HG03469 (cell line): ENCODE measurements around the gene THBS1.

Experiments
- ATAC-seq: cut with Tn5 transposase; IDR thresholded peaks from one replicate; pipeline ENCODE4 v1.9.1; 2021; ENCODE audit warnings: mild to moderate bottlenecking, moderate library complexity, moderate number of reproducible peaks; ENCODE audit not compliant: unreplicated experiment

Gene THBS1

DNA sequence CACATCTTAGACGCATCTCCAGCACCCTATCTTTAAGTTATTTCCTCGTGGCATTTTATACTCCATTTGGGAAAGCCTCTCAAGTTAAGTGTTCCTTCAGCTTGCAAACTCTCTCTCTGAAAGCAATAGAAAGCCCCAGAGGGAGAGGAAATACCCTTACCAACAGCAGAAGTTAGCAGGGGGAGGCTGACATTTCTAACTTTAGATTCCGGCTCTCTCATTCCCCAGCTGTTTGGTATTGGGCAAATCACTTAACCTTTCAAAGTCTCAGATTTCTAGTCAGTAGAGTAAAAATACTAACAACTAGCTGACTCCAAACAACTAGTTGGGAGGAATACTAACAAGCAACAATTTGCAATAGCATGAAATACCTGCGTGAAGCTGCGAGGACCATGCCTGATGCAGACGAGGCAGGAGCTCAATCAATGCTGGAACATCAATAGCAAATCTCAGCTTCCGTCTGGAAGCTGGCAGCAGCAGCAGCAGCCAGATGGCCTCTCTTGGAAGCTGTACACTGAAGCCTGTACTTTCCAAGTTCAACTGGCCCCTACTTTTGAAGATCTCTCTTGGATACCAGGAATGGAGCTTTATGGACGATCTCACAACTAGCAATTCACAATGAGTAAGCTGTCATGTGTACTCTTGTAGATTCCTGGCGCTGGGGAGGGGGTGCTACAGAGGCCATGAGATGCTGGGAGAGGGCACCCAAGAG, 47.8 kb downstream of the THBS1 start:
- no peak for ATAC-seq

DNA sequence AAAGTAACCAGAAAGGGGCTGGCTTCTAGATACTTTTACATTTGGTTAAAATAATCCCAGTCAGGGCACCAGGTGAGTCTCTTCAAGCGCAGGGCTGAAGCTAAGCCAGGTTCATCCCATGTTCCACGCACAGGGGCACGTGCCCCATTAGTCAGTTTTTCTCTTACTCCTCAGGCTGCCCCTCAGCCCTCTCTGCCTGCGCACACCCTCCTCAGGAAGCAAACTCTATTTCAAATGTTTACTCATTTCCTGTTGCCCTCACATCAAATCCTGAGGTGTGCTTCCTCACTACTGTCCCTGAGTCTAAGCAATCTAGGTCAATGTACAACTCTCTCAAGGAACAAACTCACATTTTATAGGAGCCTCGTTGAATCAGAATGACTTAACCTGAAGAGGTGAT, 48.5 kb downstream of the THBS1 start:
- no peak for ATAC-seq

DNA sequence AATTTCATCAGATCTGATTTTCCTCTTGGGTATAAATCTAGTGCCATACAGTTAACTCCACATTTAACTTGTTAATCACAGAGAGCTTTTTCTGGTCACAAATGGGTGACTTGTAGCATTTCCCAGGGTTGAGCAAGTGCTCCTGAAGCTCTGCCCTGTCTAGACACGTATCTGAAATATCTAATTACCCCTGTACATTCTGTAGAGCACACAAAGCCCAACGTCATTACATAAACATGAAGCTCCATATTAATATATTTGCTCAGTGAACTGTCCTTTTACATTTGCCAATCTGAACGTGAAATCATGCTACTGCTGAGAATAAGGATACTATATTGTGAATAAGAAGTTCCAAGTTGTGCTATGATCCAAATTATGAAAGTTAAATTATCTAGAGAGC, 49.0 kb downstream of the THBS1 start:
- ATAC-seq = no peak

DNA sequence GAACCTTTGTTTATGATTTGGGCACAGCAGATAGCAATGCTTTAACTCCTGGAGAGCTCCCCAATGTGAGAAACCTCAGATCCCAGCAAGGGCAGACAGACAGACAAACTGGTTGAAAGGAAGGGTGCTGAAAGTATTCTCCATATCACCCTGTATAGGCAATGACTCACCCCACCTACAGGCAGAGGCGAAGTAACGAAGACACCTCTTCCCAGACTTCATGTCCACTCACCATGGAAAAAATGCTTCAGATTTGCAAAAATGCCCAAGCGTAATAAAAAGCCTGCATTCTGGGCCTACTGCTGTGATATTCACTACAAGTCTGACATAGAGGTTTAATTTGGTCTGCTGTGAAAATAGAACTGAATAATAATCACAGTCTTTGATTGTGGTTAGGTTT, 50.5 kb downstream of the THBS1 start:
- no peak for ATAC-seq

DNA sequence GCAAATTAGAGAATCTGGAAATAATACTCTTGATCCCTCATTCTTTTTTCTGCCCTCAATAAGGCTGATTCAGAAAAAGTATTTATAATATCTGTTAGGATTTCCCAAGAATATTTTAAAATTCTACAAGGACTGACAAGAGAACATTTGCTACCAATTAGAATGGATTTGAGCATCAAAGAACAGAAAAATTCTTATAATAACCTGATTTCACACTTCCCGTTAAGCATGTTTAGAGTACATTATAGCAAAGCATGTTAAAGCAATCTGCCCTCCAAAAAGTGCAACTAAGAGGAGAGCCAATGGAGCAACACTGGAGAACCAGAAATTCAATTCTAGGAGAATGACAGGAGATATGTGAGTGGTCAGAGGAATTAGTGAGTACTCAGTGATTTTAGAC, 57.2 kb downstream of the THBS1 start:
- ATAC-seq = no peak

DNA sequence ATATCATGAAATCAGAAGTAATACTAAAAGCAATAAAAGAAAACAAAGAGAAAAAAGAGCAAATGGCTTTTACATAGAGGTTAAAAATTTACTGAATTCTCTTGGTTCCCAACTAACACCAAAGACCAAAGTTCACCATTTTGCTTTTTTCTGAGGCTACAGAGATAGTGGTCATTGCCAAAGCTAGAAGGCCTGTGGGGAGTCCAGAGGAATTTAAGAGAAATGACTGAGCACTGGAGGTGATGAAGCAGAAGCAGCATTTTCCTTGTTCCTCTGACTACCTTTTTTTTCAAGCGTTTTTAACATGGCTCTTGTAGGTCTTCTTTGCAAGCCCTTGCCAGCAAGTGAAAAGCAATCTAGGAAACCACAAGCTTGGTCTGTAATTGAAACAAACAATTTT, 58.2 kb downstream of the THBS1 start:
- no peak for ATAC-seq

DNA sequence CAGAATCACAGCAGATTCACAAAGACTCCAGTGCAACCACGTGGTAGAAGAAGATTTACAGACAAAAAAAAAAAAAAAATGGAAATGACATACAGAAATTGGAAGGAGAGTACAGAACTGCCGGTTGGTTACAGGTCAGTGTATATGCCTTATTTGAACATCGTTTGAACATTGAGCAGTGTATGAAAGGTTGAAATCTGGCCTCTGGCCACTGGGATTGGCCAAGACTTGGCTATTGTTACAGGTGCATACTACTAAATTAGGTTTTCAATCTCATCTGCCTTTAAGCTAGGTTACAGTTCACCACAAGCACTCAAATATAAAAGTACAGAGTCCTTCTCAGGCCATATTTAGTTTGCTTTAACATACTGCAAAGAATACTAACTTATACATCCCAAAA, 59.8 kb downstream of the THBS1 start:
- ATAC-seq = no peak

DNA sequence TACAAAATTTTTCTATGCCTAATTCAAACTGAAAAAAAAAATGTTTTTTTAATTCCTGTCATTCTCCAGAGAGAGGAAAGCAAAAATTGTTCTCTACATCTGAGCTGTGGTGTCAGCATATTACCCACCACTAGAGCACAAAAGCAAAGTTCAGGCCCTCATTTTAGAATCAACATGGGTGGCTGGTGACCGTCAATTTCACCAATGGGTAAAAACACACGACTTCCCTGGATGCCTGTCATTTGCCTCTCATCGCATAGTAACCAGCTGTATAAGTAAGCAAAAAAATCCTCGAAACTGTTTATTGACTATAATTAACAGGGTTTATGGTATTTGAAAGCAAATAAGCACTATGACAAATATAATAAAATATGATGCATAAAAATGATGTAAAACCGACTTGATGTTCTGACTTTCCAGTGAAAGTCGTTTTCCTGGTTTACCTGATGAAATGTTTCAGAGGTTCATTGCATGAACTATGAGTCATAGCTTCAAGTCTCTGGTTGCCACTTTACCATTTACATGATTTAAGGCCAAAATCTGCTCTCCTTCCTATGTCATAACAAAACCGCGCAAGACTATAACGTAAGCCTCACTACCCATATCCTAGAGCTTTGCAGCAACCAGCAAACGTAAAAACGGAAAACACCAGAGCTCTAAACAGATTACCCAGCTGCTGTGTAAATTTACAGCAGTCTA, 60.5 kb downstream of the THBS1 start:
- no peak for ATAC-seq

DNA sequence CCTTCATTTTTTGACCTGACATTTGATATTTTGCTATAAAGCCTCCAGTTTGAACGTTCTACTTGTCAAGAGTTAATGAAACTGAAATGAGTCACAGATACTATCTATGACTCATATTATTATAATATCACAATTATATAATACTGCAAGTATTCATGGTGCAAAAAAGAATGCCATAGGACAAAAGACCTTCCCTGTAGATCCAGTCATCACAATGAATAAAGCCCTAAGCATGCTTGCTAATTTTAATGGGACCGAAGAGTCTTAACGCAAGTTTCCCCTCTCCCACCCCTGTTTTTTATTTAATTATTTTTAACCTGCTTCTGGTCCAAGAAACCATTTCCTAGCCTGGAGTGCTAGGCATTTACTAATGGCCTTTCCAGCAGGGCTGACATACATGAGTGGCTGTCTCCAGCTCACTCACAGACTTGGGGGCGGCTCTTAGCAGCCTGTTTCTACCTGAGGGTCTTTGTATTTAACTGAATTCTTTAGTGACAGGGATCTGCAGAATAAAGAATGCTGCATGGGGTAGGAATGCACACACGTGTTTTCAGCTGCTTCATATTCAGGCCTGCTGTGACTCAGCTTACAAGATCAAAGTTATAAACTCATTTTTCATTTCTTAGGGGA, 61.2 kb downstream of the THBS1 start:
- ATAC-seq = no peak

DNA sequence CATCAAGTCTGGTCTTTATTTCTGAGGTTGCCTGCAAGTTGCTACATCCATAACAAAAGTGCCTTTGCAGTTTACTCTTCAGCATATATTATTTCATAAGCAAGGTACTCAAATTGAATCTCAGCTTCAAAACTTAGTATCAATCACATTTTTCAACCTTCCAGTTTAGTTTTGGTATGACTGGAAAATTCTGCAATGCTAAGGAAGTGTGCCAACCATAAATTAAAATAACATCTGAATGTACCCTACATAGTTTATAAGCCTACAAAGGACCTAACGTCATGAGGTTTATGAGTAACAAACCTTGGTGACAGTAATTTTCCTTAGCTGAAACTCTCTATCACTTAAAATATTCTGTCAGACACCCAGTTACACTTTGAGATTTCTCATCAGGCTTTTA, 62.8 kb downstream of the THBS1 start:
- ATAC-seq = no peak

DNA sequence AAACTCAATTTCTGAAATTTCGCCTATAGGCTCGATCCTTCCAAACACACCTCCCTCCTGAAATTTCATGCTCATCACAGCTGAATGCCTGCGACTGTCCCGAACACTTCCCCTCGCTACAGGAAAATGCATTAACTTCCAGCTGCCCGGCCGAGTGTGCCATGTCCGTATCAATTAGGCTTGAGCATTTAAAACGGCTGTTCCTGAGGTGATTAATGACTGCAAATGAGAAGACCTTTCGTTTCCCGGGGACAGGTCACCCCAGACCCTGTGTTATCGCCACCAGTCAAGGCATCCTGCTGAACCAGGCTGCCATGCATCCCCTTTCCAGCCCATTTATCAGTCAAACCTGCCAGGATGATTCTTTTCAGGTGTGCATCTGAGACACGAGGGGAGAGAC, 63.3 kb downstream of the THBS1 start:
- no peak for ATAC-seq

DNA sequence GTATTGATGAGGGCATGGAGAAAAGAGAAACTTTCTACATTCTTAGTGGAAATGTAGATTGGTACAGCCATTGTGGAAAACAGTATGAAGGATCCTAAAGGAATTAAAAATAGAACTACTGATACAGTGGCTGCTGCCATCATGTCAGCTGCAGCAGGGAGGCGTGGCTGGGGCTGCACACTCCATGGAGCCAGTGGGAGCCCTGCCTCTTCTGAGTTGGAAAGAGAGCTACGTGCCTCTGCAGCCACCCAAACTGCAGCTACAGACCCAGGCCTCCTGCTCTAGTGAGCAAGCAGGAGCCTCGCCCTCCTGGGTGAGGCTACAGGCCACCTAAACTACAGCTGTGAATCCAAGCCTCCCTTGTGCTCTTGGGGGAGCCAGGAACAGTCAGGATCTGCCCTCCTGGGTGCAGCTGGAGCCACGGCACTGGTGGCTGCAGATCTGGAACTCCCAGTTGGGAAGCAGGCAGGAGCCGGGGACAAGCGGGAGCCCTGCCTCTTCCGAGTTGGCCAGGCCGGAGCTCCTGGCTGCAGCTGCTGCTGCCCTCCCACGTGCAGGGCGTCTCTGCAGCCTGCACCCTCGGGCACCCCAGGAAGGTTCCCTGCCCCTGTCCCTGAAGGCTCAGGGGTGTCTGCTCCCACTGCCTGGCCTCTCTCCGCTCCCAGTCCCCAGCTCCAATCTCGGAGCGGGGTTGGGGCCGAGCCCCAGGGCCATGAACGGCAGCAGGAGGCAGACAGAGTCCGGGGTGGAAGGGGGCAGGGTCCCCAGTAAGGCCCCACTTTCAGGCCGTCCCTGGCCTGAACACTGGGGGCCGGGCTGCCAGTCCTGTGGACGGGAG, 64.5 kb downstream of the THBS1 start:
- no peak for ATAC-seq

DNA sequence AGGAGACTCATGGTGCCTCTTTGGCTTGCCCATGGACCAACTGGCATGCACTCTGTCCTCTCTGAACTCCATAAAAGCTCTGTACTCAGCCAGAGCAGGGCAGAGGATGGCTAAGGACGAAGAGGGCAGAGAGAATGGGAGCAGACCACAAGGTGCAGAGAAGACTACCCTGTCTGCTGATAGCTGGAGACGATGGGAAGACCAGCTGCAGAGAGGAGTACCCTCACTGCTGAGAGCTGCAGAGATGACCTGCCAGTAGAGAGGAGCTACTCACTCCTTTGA, 65.0 kb downstream of the THBS1 start:
- ATAC-seq = no peak

DNA sequence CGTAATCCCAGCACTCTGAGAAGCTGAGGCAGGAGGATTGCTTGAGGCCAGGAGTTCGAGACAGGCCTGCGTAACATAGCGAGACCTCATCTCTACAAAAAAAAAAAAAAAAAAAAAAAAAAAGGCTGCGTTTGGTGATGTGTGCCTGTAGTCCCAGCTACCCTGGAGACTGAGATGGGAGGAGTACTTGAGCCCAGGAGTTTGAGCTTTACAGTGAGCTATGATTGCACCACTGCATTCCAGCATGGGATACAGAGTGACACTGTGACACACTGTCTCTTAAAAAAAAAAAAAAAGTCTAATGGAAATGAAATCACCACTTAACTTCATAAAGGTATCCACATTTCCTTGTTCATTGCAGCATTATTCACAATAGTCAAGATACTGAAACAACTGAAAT, 65.5 kb downstream of the THBS1 start:
- no peak for ATAC-seq
